Renal cortical epithelial cell (primary cell): ENCODE measurements around the gene ANAPC5. TPM values are rescaled to one million over a fixed set of nuclear protein-coding genes. Genes with fewer than 3 reads are reported as not detected.
"Not testable (repeated sequence)": the region's sequence is repeated elsewhere in the genome, so short reads cannot be mapped to it uniquely, and the experiment has no call there.

Experiments
- DNase-seq: peaks from one replicate; pipeline ENCODE4 v3.0.0-alpha.2; 2011; ENCODE audit warnings: low read depth
- total RNA-seq: library from RNA; depleted of rRNA; stranded (reverse); fragments of >200 nt; gene quantifications from 2 replicates; pipeline ENCODE4 v1.2.3, GENCODE V29; 2014

Gene ANAPC5
- total RNA-seq, 1 donor from 2014 or later = 115 TPM

- no peak for DNase-seq
Measured at GRCh38 chr12:121284551-121285390, 67.4 kb downstream of the ANAPC5 start.

- no peak for DNase-seq
Measured at GRCh38 chr12:121283841-121284240, 68.4 kb downstream of the ANAPC5 start.

GRCh38 chr12:121283388-121283787, 68.8 kb downstream of the ANAPC5 start:
- no peak for DNase-seq

GRCh38 chr12:121282910-121283309, 69.3 kb downstream of the ANAPC5 start:
- not testable (repeated sequence) for DNase-seq

- DNase-seq = no peak
Measured at GRCh38 chr12:121282072-121282742, 70.0 kb downstream of the ANAPC5 start.

- not testable (repeated sequence) for DNase-seq
Measured at GRCh38 chr12:121281116-121281515, 71.1 kb downstream of the ANAPC5 start.

- not testable (repeated sequence) for DNase-seq
Measured at GRCh38 chr12:121280531-121280930, 71.7 kb downstream of the ANAPC5 start.

GRCh38 chr12:121279507-121279915, 72.7 kb downstream of the ANAPC5 start:
- no peak for DNase-seq

GRCh38 chr12:121279071-121279375, 73.2 kb downstream of the ANAPC5 start:
- no peak for DNase-seq

- DNase-seq = no peak
Measured at GRCh38 chr12:121278169-121279070, 73.8 kb downstream of the ANAPC5 start.

GRCh38 chr12:121277374-121277759, 74.8 kb downstream of the ANAPC5 start:
- DNase-seq = no peak

- DNase-seq = no peak
Measured at GRCh38 chr12:121274036-121274763, 78.0 kb downstream of the ANAPC5 start.

- DNase-seq = no peak
Measured at GRCh38 chr12:121273364-121273896, 78.8 kb downstream of the ANAPC5 start.

- DNase-seq = no peak
Measured at GRCh38 chr12:121267822-121268221, 84.4 kb downstream of the ANAPC5 start.

GRCh38 chr12:121264951-121265515, 87.2 kb downstream of the ANAPC5 start:
- DNase-seq = no peak

GRCh38 chr12:121264135-121264534, 88.1 kb downstream of the ANAPC5 start:
- DNase-seq = no peak

GRCh38 chr12:121263206-121263935, 88.8 kb downstream of the ANAPC5 start:
- no peak for DNase-seq

GRCh38 chr12:121261398-121261797, 90.8 kb downstream of the ANAPC5 start:
- DNase-seq = no peak

GRCh38 chr12:121260091-121260490, 92.1 kb downstream of the ANAPC5 start:
- DNase-seq = no peak

- DNase-seq = no peak
Measured at GRCh38 chr12:121259074-121259473, 93.1 kb downstream of the ANAPC5 start.
